ENCODE measurements around the gene PON2.
"Not testable (repeated sequence)": the region's sequence is repeated elsewhere in the genome, so short reads cannot be mapped to it uniquely, and the experiment has no call there.

PON2 gene

DNA sequence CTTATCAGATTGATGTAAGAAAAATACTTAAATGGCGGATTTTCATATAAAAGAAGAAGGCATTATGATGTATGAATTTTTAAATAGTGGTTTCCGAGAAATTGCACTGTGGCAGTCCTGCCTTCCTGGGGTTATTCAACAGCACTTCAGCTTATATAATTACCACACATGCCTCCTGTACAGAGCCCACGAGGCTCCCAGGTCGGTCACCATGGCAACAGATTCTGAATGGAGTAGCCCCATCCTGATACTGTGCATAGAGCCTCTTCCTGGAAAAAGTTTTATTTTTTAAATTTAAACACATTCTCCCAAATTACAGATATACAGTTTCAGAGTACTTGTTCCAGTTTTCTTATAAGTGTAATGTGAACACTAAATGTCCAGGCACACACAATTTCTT, 35.0 kb upstream of the PON2 start:
- TF ChIP-seq, protein P1, sequence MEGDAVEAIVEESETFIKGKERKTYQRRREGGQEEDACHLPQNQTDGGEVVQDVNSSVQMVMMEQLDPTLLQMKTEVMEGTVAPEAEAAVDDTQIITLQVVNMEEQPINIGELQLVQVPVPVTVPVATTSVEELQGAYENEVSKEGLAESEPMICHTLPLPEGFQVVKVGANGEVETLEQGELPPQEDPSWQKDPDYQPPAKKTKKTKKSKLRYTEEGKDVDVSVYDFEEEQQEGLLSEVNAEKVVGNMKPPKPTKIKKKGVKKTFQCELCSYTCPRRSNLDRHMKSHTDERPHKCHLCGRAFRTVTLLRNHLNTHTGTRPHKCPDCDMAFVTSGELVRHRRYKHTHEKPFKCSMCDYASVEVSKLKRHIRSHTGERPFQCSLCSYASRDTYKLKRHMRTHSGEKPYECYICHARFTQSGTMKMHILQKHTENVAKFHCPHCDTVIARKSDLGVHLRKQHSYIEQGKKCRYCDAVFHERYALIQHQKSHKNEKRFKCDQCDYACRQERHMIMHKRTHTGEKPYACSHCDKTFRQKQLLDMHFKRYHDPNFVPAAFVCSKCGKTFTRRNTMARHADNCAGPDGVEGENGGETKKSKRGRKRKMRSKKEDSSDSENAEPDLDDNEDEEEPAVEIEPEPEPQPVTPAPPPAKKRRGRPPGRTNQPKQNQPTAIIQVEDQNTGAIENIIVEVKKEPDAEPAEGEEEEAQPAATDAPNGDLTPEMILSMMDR (IDR thresholded peaks at IDR 0.05; ENCODE audit: insufficient read depth, low read depth, low read length, missing control alignments), result no peak
- DNase-seq (ENCODE audit: low read depth), result no peak
- no peak overlapping the region for H3K4me3 ChIP-seq (ENCODE audit: low read depth, low read length)

DNA sequence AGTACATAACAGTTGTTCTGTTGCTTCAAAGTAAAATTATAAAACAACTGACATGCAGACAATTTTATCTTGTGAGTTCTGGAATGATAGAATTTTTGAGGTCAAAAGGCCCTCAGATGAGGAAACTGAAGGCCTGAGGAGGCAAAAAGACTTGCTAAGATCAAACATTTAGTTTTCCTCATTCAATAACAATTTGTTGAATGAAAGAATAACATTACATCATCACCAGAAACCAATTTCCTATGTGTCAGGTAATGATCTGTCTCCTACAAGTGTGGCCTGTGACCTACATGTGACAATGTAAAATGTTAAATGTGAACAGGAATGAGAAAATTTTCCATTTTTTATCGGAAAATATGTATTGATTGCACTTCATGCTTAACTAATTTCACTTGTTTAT, 34.4 kb upstream of the PON2 start:
- TF ChIP-seq, protein P1 (IDR thresholded peaks at IDR 0.05; ENCODE audit: insufficient read depth, low read depth, low read length, missing control alignments), result no peak
- no peak overlapping the region for H3K4me3 ChIP-seq (ENCODE audit: low read depth, low read length)
- DNase-seq (ENCODE audit: low read depth), result no peak

DNA sequence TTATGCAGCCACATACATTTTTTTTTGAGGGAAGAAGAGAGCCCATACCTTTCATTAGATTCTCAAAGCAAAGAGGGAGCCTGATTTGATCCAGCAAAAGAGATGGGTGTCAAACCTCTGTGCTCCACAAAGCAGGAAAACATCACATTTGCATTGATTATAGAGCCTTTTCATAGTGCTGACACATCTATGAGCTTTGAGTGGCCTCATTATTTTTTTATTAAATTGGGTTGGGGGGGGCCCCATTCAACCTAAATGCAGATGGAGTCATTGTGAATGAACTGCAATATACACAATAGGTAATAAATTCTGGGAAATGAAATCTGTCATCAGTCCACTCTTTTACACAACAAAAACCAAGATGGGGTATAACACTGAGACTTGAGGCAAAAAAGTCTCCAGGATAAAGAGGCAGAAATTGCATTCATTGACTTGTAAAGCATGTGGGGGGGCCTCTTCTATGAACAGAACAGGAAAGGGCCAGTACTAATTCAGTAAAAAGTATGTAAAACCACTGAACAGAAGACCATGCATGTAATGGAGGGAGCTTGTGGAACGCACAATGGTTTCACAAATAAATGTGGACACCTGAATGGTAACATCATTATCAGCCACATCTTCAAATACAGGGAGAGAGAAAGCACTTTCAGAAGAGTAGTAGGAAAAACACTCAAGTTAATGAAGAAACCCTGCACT, 33.2 kb upstream of the PON2 start:
- DNase-seq (ENCODE audit: low read depth), result no peak
- no peak overlapping the region for H3K4me3 ChIP-seq (ENCODE audit: low read depth, low read length)
- TF ChIP-seq, protein P1 (IDR thresholded peaks at IDR 0.05; ENCODE audit: insufficient read depth, low read depth, low read length, missing control alignments), result no peak

- not testable (repeated sequence) for H3K4me3 ChIP-seq (ENCODE audit: low read depth, low read length); DNase-seq (ENCODE audit: low read depth)
Observed at GRCh38 chr7:95460653-95461052, 25.8 kb upstream of the PON2 start.

DNA sequence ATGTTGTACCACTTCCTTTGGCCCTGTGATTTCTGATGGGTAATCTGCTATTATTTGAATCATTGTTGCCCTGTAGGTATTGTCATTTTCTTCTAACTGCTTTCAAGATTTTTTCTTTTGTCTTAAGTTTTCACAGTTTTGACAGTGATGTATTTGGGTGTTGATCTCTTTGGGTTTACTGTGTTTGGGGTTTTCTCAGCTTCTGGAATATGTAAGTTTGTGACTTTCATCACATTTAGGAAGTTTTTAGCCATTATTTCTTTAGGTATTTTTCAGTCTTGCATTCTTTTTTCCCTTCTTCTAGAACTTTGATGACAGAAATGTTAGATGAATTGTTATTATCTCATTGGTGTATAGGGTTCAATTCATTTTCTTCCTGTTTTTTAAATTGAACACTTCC, 23.1 kb upstream of the PON2 start:
- TF ChIP-seq, protein P1 (IDR thresholded peaks at IDR 0.05; ENCODE audit: insufficient read depth, low read depth, low read length, missing control alignments), result no peak
- no peak overlapping the region for H3K4me3 ChIP-seq (ENCODE audit: low read depth, low read length)
- DNase-seq (ENCODE audit: low read depth), result no peak

GRCh38 chr7:95454438-95455045, 19.7 kb upstream of the PON2 start:
- TF ChIP-seq, protein P1 (IDR thresholded peaks at IDR 0.05; ENCODE audit: insufficient read depth, low read depth, low read length, missing control alignments), result no peak
- peak; percentile 35 for DNase-seq (ENCODE audit: low read depth)
- H3K4me3 ChIP-seq (ENCODE audit: low read depth, low read length), result no peak overlapping the region

DNA sequence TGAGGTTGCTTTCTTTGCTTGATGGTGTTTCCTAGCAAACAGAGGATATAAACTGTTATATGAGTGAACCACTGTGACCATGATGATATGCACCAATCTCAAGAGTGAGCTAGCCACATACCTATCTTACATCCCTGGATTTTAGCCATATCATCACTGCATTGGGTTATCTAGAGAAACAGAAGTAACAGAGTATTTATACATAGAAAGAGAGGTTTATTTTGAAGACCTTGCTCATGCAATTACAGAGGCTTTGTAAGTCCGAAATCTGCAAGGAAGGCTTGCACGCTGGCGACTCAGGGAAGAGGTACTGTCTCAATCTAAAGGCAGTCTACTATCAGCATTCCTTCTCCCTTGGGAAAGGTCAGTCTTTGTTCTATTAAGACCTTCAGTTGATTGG, 11.8 kb upstream of the PON2 start:
- DNase-seq (ENCODE audit: low read depth), result no peak
- H3K4me3 ChIP-seq (ENCODE audit: low read depth, low read length), result no peak overlapping the region
- TF ChIP-seq, protein P1 (IDR thresholded peaks at IDR 0.05; ENCODE audit: insufficient read depth, low read depth, low read length, missing control alignments), result no peak

Data from GM12865 (cell line).